Psoas muscle (tissue), 8 donors: Measurements from ENCODE around the gene SLC1A3. TPM values are rescaled to one million over a fixed set of nuclear protein-coding genes. Genes with fewer than 3 reads are reported as not detected.

Experiments used
- ATAC-seq, 4 donors: fragments of 200-7000 bp; cut with Tn5 transposase; one replicate each; pipeline ENCODE4 v1.9.1; 2020; ENCODE audit warnings: moderate library complexity in 3 of 4, mild to moderate bottlenecking in 2 of 4
- DNase-seq, 2 donors: peaks; one replicate each; pipeline ENCODE4 v3.0.0-alpha.2; 2020
- H3K27ac ChIP-seq: fragments of 200-600 bp; one replicate; pipeline ENCODE4 v1.8.0; 2022
- H3K27me3 ChIP-seq, 3 donors: fragments of 200-600 bp in 1 of 3; one replicate each; pipeline versions ENCODE4 v1.6.1 to v1.8.0; 2013 to 2022; ENCODE audit warnings: low read length in 2 of 3, mild to moderate bottlenecking in 2 of 3, moderate library complexity in 1 of 3; ENCODE audit not compliant: insufficient read depth in 3 of 3
- H3K36me3 ChIP-seq, 2 donors: fragments of 200-600 bp in 1 of 2; one replicate each; pipeline versions ENCODE4 v1.6.1 to v1.8.0; 2013 to 2022; ENCODE audit warnings: low read depth in 1 of 2, mild to moderate bottlenecking in 1 of 2, moderate library complexity in 1 of 2; ENCODE audit not compliant: insufficient read depth in 1 of 2
- H3K4me1 ChIP-seq: fragments of 200-600 bp; one replicate; pipeline ENCODE4 v1.8.0; 2022
- H3K4me3 ChIP-seq: fragments of 200-600 bp; one replicate; pipeline ENCODE4 v1.8.0; 2022; ENCODE audit warnings: mild to moderate bottlenecking
- H3K9me3 ChIP-seq: fragments of 200-600 bp; one replicate; pipeline ENCODE4 v1.8.0; 2022
- CTCF ChIP-seq: fragments of 200-600 bp; IDR thresholded peaks from one replicate; pipeline ENCODE4 v1.8.0; 2022; ENCODE audit warnings: antibody characterized with exemption
- WGBS, 3 donors: extraction: QIAGEN DNeasy Blood & Tissue Kit; methylation state at CpG; one replicate each; pipeline versions ENCODE4 v1.1.6 to v1.1.7; 2013; 5-methylcytosine and 5-hydroxymethylcytosine counted together
- intact Hi-C, 2 donors: fragments of 100-400 bp; cut with DNase I; formaldehyde crosslinking; loops; one replicate each; pipeline versions ENCODE4 v1.11.0 to v1.14.2; 2022
- polyA plus RNA-seq, 3 donors: library from polyadenylated mRNA; stranded (reverse); fragments of 200-250 nt; gene quantifications; one replicate each; pipeline ENCODE4 v1.2.3, GENCODE V29; 2013
- total RNA-seq, 4 donors: library from RNA; stranded (reverse); fragmentation: NEBNext Ultra II Directional in 2 of 4; extraction: Animal tissue kit (Norgen Biotek cat#: 25700) in 2 of 4; gene quantifications; one replicate each; pipeline versions ENCODE4 v1.2.1 to v1.2.4, GENCODE V29; 2021 to 2023
- donor health status: healthy with polysubstance abuse.
- donor health status: DM: no; HTN: no; CAD: no; lungs with moderate emphysema.
- donor health status: Bipolar disorder and iron deficiency.
- donor health status: healthy.
- donor health status: DM: yes; HTN: yes; CAD: no.
- donor health status: DM: no; HTN: no; CAD: no.
- donor health status: DM: no; HTN: no; CAD: no.
- donor health status: DM: yes; HTN: yes; CAD: no.

SLC1A3 gene
- total and polyA plus RNA-seq, 7 donors, result 9.6 to 25.3 (median 17.4) TPM

- peaks cover 0 to 3% (median 0%) of the 10 kb centered on the region in 3 donors for H3K27me3 ChIP-seq
- H3K27ac ChIP-seq, result no peak overlapping the region
- WGBS, 3 donors, result 90 to 93% (median 92%) methylated on average over 5 of the region's 5 CpGs
- TF ChIP-seq CTCF, result no peak
- H3K36me3 ChIP-seq, result no peaks in the 10 kb centered on the region
- H3K4me3 ChIP-seq, result no peak overlapping the region
- H3K9me3 ChIP-seq, result no peaks in the 10 kb centered on the region
- ATAC-seq (no peak), DNase-seq (no peak)
- no peaks in the 10 kb centered on the region for H3K4me1 ChIP-seq
- intact Hi-C loops, result loop anchor here (5.0 to 10.0 kb wide), 2 partner anchors 214 to 272 kb away; no protein-coding TSS in a partner anchor
Measured at GRCh38 chr5:36733183-36733582, 126.8 kb downstream of the SLC1A3 start.

- ATAC-seq (peak in 2 of 4 donors; percentile 46 to 58), DNase-seq (no peak)
- no peak overlapping the region for H3K4me3 ChIP-seq
- peaks cover 0 to 3% (median 0%) of the 10 kb centered on the region in 3 donors for H3K27me3 ChIP-seq
- peak; percentile 7 for TF ChIP-seq CTCF
- H3K4me1 ChIP-seq, result no peaks in the 10 kb centered on the region
- no peaks in the 10 kb centered on the region for H3K36me3 ChIP-seq
- 30 to 53% (median 33%) methylated on average over 4 of the region's 4 CpGs for WGBS, 3 donors
- H3K9me3 ChIP-seq, result no peaks in the 10 kb centered on the region
- intact Hi-C loops, result loop anchor here (5.0 to 10.0 kb wide), 2 partner anchors 213 to 270 kb away; no protein-coding TSS in a partner anchor
- H3K27ac ChIP-seq, result no peak overlapping the region
Measured at GRCh38 chr5:36734422-36734821, 128.0 kb downstream of the SLC1A3 start.

- DNase-seq (no peak), ATAC-seq (no peak)
- TF ChIP-seq CTCF, result no peak
- Histone ChIP-seq H3K36me3 (no peaks in the 10 kb centered on the region), H3K4me3 (no peak overlapping the region), H3K27ac (no peak overlapping the region), H3K9me3 (no peaks in the 10 kb centered on the region), H3K4me1 (no peaks in the 10 kb centered on the region), H3K27me3 (peaks cover 0 to 3% (median 0%) of the 10 kb centered on the region in 3 donors)
- intact Hi-C loops, result loop anchor here in 1 of 2 donors (10.0 kb wide), 1 partner anchor 269 kb away; no protein-coding TSS in a partner anchor
Measured at GRCh38 chr5:36735891-36736290, 129.5 kb downstream of the SLC1A3 start.
